GM12878 (cell line): ENCODE measurements around the gene TMEM17. TPM values are rescaled to one million over a fixed set of nuclear protein-coding genes. Genes with fewer than 3 reads are reported as not detected.

Experiments
- ATAC-seq: fragments of 200-7000 bp; cut with Tn5 transposase; 3 replicates; pipeline ENCODE4 v1.9.1; 2020; ENCODE audit warnings: mild to moderate bottlenecking, moderate library complexity
- BruUV-seq: library from RNA; stranded (reverse); fragments of 400-500 nt; replicated peaks from 2 replicates; lab custom pipeline; 2021; lab: Mats Ljungman, UMichigan
- CTCF ChIA-PET: fragments of 300-600 bp; sonication (Branson Sonifier 250); formaldehyde crosslinking; extraction: SDS; loops from one replicate; lab custom pipeline; 2021; ENCODE audit warnings: inconsistent platforms; lab: Yijun Ruan, JAX
- POLR2A ChIA-PET: fragments of 350-600 bp; formaldehyde crosslinking; extraction: SDS; loops from one replicate; lab custom pipeline; 2021; ENCODE audit warnings: inconsistent platforms; lab: Charles Lee
- RAD21 ChIA-PET: fragments of 300-600 bp; sonication (Branson Sonifier 250); formaldehyde crosslinking; loops from one replicate; lab custom pipeline; 2023; ENCODE audit warnings: antibody characterized with exemption; ENCODE audit not compliant: unreplicated experiment; lab: Charles Lee
- SMC1A ChIA-PET: fragments of 300-600 bp; sonication (Branson Sonifier 250); formaldehyde crosslinking; loops from one replicate; lab custom pipeline; 2023; ENCODE audit not compliant: unreplicated experiment, uncharacterized antibody; lab: Charles Lee
- DNase-seq: peaks from one replicate; pipeline ENCODE4 v3.0.0-alpha.2; 2011; ENCODE audit warnings: low read depth, low spot score
- FAIRE-seq: peaks from 3 replicates; lab custom pipeline; 2011; peaks lifted over from hg19 to GRCh38; lab: Jason Lieb, UNC
- H2AFZ ChIP-seq: 2 replicates; pipeline ENCODE4 v1.6.0; 2011; ENCODE audit warnings: low read depth, low read length, control low read depth; ENCODE audit not compliant: control insufficient read depth
- H3K27ac ChIP-seq: 2 replicates; pipeline ENCODE4 v1.5.1; 2011; ENCODE audit warnings: control low read depth; ENCODE audit not compliant: control insufficient read depth, insufficient read depth
- H3K27me3 ChIP-seq, 2 experiments: replicated peaks in 1 of 2; 2 replicates each; pipeline versions ENCODE4 v1.6.0 to v1.6.1; 2011; ENCODE audit warnings: low read length in 1 of 2; ENCODE audit not compliant: control insufficient read depth in 2 of 2, insufficient read depth in 2 of 2
- H3K36me3 ChIP-seq, 2 experiments: 2 replicates each; pipeline ENCODE4 v1.5.1; 2011; ENCODE audit warnings: low read length in 1 of 2; ENCODE audit not compliant: control insufficient read depth in 2 of 2, insufficient read depth in 2 of 2
- H3K4me1 ChIP-seq: 2 replicates; pipeline ENCODE4 v1.6.1; 2011; ENCODE audit warnings: mild to moderate bottlenecking, low read length, moderate library complexity, mixed read lengths; ENCODE audit not compliant: control insufficient read depth, insufficient read depth
- H3K4me2 ChIP-seq: 2 replicates; pipeline ENCODE4 v1.6.0; 2011; ENCODE audit warnings: control low read depth; ENCODE audit not compliant: control insufficient read depth, insufficient read depth
- H3K4me3 ChIP-seq: fragments of 200-600 bp; sonication (generic); 2 replicates; pipeline ENCODE4 v1.5.1; 2016
- H3K79me2 ChIP-seq: 2 replicates; pipeline ENCODE4 v1.6.0; 2011; ENCODE audit warnings: low read length; ENCODE audit not compliant: control insufficient read depth, insufficient read depth
- H3K9ac ChIP-seq: 2 replicates; pipeline ENCODE4 v1.8.0; 2011; ENCODE audit warnings: low read length, control low read depth, mixed read lengths; ENCODE audit not compliant: control insufficient read depth, insufficient read depth
- H3K9me3 ChIP-seq: replicated peaks from 3 replicates; pipeline ENCODE4 v1.5.1; 2011; ENCODE audit warnings: mild to moderate bottlenecking, low read length; ENCODE audit not compliant: control insufficient read depth, insufficient read depth
- H4K20me1 ChIP-seq: 2 replicates; pipeline ENCODE4 v1.6.0; 2011; ENCODE audit not compliant: control insufficient read depth, insufficient read depth
- EGR1 ChIP-seq, 2 experiments: IDR thresholded peaks; 1 replicate in 1 of 2; 2 replicates in 1 of 2; pipeline ENCODE4 v1.6.1; 2011 to 2012; ENCODE audit warnings: low read depth in 2 of 2, low read length in 2 of 2, borderline replicate concordance in 1 of 2, mild to moderate bottlenecking in 1 of 2, moderate library complexity in 1 of 2
- IRF5 ChIP-seq: fragments of 450-650 bp; IDR thresholded peaks from 2 replicates; pipeline ENCODE4 v1.6.1; 2017; ENCODE audit warnings: borderline replicate concordance
- MEF2A ChIP-seq: IDR thresholded peaks from 2 replicates; pipeline ENCODE4 v1.6.1; 2011; ENCODE audit warnings: low read depth, mild to moderate bottlenecking, low read length, moderate library complexity; ENCODE audit not compliant: insufficient read depth
- MYC ChIP-seq: IDR thresholded peaks from 2 replicates; pipeline ENCODE4 v1.6.1; 2011; ENCODE audit warnings: mild to moderate bottlenecking, low read length, moderate library complexity, inconsistent platforms; ENCODE audit not compliant: insufficient read depth, insufficient replicate concordance, insufficient read length, severe bottlenecking
- SPI1 ChIP-seq: IDR thresholded peaks from 2 replicates; pipeline ENCODE4 v1.6.1; 2011; ENCODE audit warnings: low read depth, mild to moderate bottlenecking, low read length, moderate library complexity, borderline replicate concordance; ENCODE audit not compliant: insufficient read depth
- SRF ChIP-seq, 2 experiments: IDR thresholded peaks; 2 replicates each; pipeline ENCODE4 v1.6.1; 2011; ENCODE audit warnings: low read depth in 2 of 2, low read length in 2 of 2, mild to moderate bottlenecking in 1 of 2, moderate library complexity in 1 of 2
- WGBS: methylation state at CpG from one replicate; pipeline ENCODE4 v1.1.6; 2016; ENCODE audit warnings: low lambda C conversion rate; ENCODE audit not compliant: insufficient replicate concordance, insufficient coverage; ENCODE audit errors: missing lambda C conversion rate; 5-methylcytosine and 5-hydroxymethylcytosine counted together
- in situ Hi-C: fragments of 300-500 bp; cut with MboI; formaldehyde crosslinking; loops from 9 replicates; pipeline ENCODE4 v1.14.3; 2018; ENCODE audit warnings: mixed read lengths
- intact Hi-C: fragments of 100-400 bp; cut with micrococcal nuclease; formaldehyde crosslinking; loops from one replicate; pipeline ENCODE4 v1.14.2; 2022; ENCODE audit not compliant: unreplicated experiment
- polyA plus RNA-seq, 11 experiments: library from polyadenylated mRNA; depleted of rRNA in 4 of 11; unstranded in 6 of 11; stranded (reverse) in 5 of 11; fragments of >200 nt; fragmentation: Nextera tagmentation in 4 of 11; fragmentation: Illumina TruSeq in 1 of 11; extraction: Ambion mirVana in 4 of 11; extraction: Trizol in 1 of 11; gene quantifications; 1 replicate in 1 of 11; 2 replicates in 10 of 11; pipeline versions ENCODE4 v1.2.1 to v1.2.3, GENCODE V29; 2011 to 2016; ENCODE audit warnings: inconsistent platforms in 2 of 11, missing spikeins in 2 of 11, low read depth in 1 of 11
- total RNA-seq, 4 experiments: library from RNA; depleted of rRNA in 3 of 4; stranded (reverse); fragments of >200 nt in 3 of 4; fragmentation: Illumina TruSeq in 1 of 4; extraction: Trizol in 1 of 4; gene quantifications; 2 replicates each; pipeline versions ENCODE4 v1.2.1 to v1.2.3, GENCODE V29; 2013 to 2021

TMEM17 gene
- total and polyA plus RNA-seq, 10 of the 15 experiments (the other 5 are each of a cell fraction or from before 2014, with no cell fraction given), result 0.87 to 2.6 (median 1.4) TPM

GRCh38 chr2:62467100-62467474 lies 38.9 kb downstream of the TMEM17 start:
- Histone ChIP-seq H3K36me3 (no peaks in the 10 kb centered on the region), H3K4me2 (no peak overlapping the region), H4K20me1 (no peaks in the 10 kb centered on the region), H3K79me2 (no peaks in the 10 kb centered on the region), H3K9ac (no peak overlapping the region), H2AFZ (peak overlapping the region; percentile 24; the same call in 1 of the 2 replicates), H3K4me1 (peaks cover 4% of the 10 kb centered on the region), H3K4me3 (no peak overlapping the region), H3K27ac (no peak overlapping the region), H3K27me3 (no peaks in the 10 kb centered on the region; a peak in 1 of 4 replicates), H3K9me3 (no peaks in the 10 kb centered on the region)
- no peak for FAIRE-seq
- WGBS, result 49% methylated on average over 6 of the region's 6 CpGs
- DNase-seq, result no peak
- BruUV-seq, result no TSS peak
- ATAC-seq, result peak; percentile 34
- ChIA-PET POLR2A (interaction anchor here (0.5 kb wide), 1 partner anchor 1190 kb away, joined by 5 read pairs; no protein-coding TSS in a partner anchor), SMC1A (interaction anchor here (0.6 to 3.6 kb wide), 6 partner anchors 10 to 1666 kb away, joined by 3 to 14 read pairs (median 4); no protein-coding TSS in a partner anchor), CTCF (interaction anchor here (0.6 to 3.3 kb wide), 6 partner anchors 9 to 308 kb away, joined by 3 to 17 read pairs (median 4); no protein-coding TSS in a partner anchor), RAD21 (interaction anchor here (1.3 to 4.3 kb wide), 2 partner anchors 10 to 309 kb away, joined by 3 to 23 read pairs; no protein-coding TSS in a partner anchor)
- no peak for TF ChIP-seq MEF2A
- 0 out of 3 replicates have a peak, but pooled peaks of 1 of the 2 experiments have one; percentile 28 for TF ChIP-seq EGR1 (IDR thresholded peaks at IDR 0.05; ENCODE audit: borderline replicate concordance in 1 of 2, low read depth in 2 of 2, low read length in 2 of 2)
- intact Hi-C loops, result no loop called here
- in situ Hi-C loops, result loop anchor here (25.0 kb wide), 1 partner anchor 1020 kb away; no protein-coding TSS in a partner anchor

GRCh38 chr2:62466503-62466854 lies 39.5 kb downstream of the TMEM17 start:
- Histone ChIP-seq H2AFZ (no peak overlapping the region), H3K27ac (no peak overlapping the region), H3K27me3 (no peaks in the 10 kb centered on the region), H3K36me3 (no peaks in the 10 kb centered on the region), H3K4me2 (no peak overlapping the region), H3K79me2 (no peaks in the 10 kb centered on the region), H4K20me1 (no peaks in the 10 kb centered on the region), H3K4me3 (no peak overlapping the region), H3K4me1 (peaks cover 4% of the 10 kb centered on the region), H3K9me3 (no peaks in the 10 kb centered on the region), H3K9ac (no peak overlapping the region)
- CTCF ChIA-PET, result interaction anchor here (0.8 to 3.3 kb wide), 5 partner anchors 9 to 309 kb away, joined by 3 to 17 read pairs (median 4); no protein-coding TSS in a partner anchor
- SMC1A ChIA-PET, result interaction anchor here (0.6 to 3.6 kb wide), 7 partner anchors 10 to 382 kb away, joined by 3 to 14 read pairs (median 4); no protein-coding TSS in a partner anchor
- no TSS peak for BruUV-seq
- ATAC-seq, result no peak
- RAD21 ChIA-PET, result interaction anchor here (1.3 to 4.3 kb wide), 2 partner anchors 9 to 310 kb away, joined by 3 to 23 read pairs; no protein-coding TSS in a partner anchor
- TF ChIP-seq SPI1 (no peak), MYC (no peak), SRF (IDR thresholded peaks at IDR 0.05; ENCODE audit: low read depth in 2 of 2, low read length in 2 of 2) (no peak), IRF5 (no peak)
- POLR2A ChIA-PET, result interaction anchor here (0.5 kb wide), 1 partner anchor 1191 kb away, joined by 5 read pairs; no protein-coding TSS in a partner anchor
- 58% methylated on average over 2 of the region's 2 CpGs for WGBS
- no peak for FAIRE-seq
- no peak for DNase-seq
- in situ Hi-C loops (loop anchor here (25.0 kb wide), 1 partner anchor 1021 kb away; no protein-coding TSS in a partner anchor), intact Hi-C loops (no loop called here)
